Loucy (cell line): ENCODE measurements around the gene CHRNB4.

Source experiments
- H2AFZ ChIP-seq: fragments of 200-600 bp; sonication (generic); 2 replicates; pipeline ENCODE4 v1.6.0; 2016; ENCODE audit warnings: antibody characterized with exemption, mild to moderate bottlenecking, low read length, moderate library complexity
- H3F3A ChIP-seq: fragments of 200-600 bp; 2 replicates; pipeline ENCODE4 v1.6.0; 2016; ENCODE audit warnings: antibody characterized with exemption, low read depth, mild to moderate bottlenecking
- H3K27me3 ChIP-seq: fragments of 200-600 bp; sonication (generic); 2 replicates; pipeline ENCODE4 v1.6.1; 2014; ENCODE audit warnings: low read length, mild to moderate bottlenecking; ENCODE audit not compliant: insufficient read depth, poor library complexity, severe bottlenecking
- H3K36me3 ChIP-seq: fragments of 200-600 bp; sonication (generic); 2 replicates; pipeline ENCODE4 v1.6.1; 2016; ENCODE audit warnings: low read length; ENCODE audit not compliant: insufficient read depth
- H3K4me1 ChIP-seq: fragments of 200-600 bp; sonication (generic); 2 replicates; pipeline ENCODE4 v1.5.1; 2014; ENCODE audit warnings: low read length, mild to moderate bottlenecking; ENCODE audit not compliant: insufficient read depth, poor library complexity, severe bottlenecking
- H3K4me2 ChIP-seq: fragments of 200-600 bp; sonication (generic); 2 replicates; pipeline ENCODE4 v1.6.0; 2014; ENCODE audit warnings: antibody characterized with exemption, low read length, low read depth, mild to moderate bottlenecking; ENCODE audit not compliant: poor library complexity, severe bottlenecking
- H3K4me3 ChIP-seq: fragments of 200-600 bp; sonication (generic); 2 replicates; pipeline ENCODE4 v1.5.1; 2014; ENCODE audit warnings: low read length, mild to moderate bottlenecking, mixed read lengths; ENCODE audit not compliant: poor library complexity, severe bottlenecking
- H3K79me2 ChIP-seq: fragments of 200-600 bp; sonication (generic); 2 replicates; pipeline ENCODE4 v1.6.1; 2014; ENCODE audit warnings: low read length; ENCODE audit not compliant: insufficient read depth
- H3K9ac ChIP-seq: fragments of 200-600 bp; sonication (generic); 2 replicates; pipeline ENCODE4 v1.6.0; 2014; ENCODE audit warnings: mild to moderate bottlenecking, low read depth, low read length, moderate library complexity; ENCODE audit not compliant: poor library complexity, severe bottlenecking
- H3K9me2 ChIP-seq: fragments of 200-600 bp; sonication (generic); replicated peaks from 2 replicates; pipeline ENCODE4 v1.6.1; 2016; ENCODE audit warnings: low read depth, low read length, mixed read lengths
- H3K9me3 ChIP-seq: fragments of 200-600 bp; sonication (generic); 2 replicates; pipeline ENCODE4 v1.6.1; 2014; ENCODE audit warnings: mild to moderate bottlenecking, antibody characterized with exemption, low read length, low read depth; ENCODE audit not compliant: insufficient read depth
- H4K20me1 ChIP-seq: fragments of 200-600 bp; sonication (generic); 2 replicates; pipeline ENCODE4 v1.6.0; 2014; ENCODE audit warnings: antibody characterized with exemption, low read length, mild to moderate bottlenecking; ENCODE audit not compliant: insufficient read depth, poor library complexity, severe bottlenecking
- EZH2phosphoT487 ChIP-seq: fragments of 200-600 bp; IDR thresholded peaks from 2 replicates; pipeline ENCODE4 v1.6.1; 2018; ENCODE audit warnings: antibody characterized with exemption, mild to moderate bottlenecking, moderate library complexity, borderline replicate concordance
- TF ChIP-seq, protein P1 (sequence below): fragments of 200-600 bp; sonication (generic); conservative IDR thresholded peaks from 2 replicates; pipeline ENCODE4 v1.5.1; 2014; ENCODE audit warnings: mild to moderate bottlenecking, antibody characterized with exemption, low read length

Gene CHRNB4

GRCh38 chr15:78680431-78681075 is 39.5 kb upstream of the CHRNB4 start:
- Histone ChIP-seq H3K9me2 (no peaks in the 10 kb centered on the region), H4K20me1 (no peaks in the 10 kb centered on the region), H3F3A (no peaks in the 10 kb centered on the region), H3K36me3 (no peaks in the 10 kb centered on the region), H3K9ac (no peak overlapping the region), H3K79me2 (no peaks in the 10 kb centered on the region), H3K4me1 (peaks cover 15% of the 10 kb centered on the region), H2AFZ (no peak overlapping the region), H3K27me3 (no peaks in the 10 kb centered on the region), H3K4me3 (no peak overlapping the region), H3K4me2 (peak overlapping the region; percentile 22), H3K9me3 (no peaks in the 10 kb centered on the region)
- TF ChIP-seq, protein P1, sequence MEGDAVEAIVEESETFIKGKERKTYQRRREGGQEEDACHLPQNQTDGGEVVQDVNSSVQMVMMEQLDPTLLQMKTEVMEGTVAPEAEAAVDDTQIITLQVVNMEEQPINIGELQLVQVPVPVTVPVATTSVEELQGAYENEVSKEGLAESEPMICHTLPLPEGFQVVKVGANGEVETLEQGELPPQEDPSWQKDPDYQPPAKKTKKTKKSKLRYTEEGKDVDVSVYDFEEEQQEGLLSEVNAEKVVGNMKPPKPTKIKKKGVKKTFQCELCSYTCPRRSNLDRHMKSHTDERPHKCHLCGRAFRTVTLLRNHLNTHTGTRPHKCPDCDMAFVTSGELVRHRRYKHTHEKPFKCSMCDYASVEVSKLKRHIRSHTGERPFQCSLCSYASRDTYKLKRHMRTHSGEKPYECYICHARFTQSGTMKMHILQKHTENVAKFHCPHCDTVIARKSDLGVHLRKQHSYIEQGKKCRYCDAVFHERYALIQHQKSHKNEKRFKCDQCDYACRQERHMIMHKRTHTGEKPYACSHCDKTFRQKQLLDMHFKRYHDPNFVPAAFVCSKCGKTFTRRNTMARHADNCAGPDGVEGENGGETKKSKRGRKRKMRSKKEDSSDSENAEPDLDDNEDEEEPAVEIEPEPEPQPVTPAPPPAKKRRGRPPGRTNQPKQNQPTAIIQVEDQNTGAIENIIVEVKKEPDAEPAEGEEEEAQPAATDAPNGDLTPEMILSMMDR, result no peak; the same call in 1 of the 2 replicates
- no peak for TF ChIP-seq EZH2phosphoT487

- no peak overlapping the region for H3K9ac ChIP-seq
- no peak overlapping the region for H3K4me2 ChIP-seq
- no peak overlapping the region for H2AFZ ChIP-seq
- no peaks in the 10 kb centered on the region for H3K9me2 ChIP-seq
- no peaks in the 10 kb centered on the region for H4K20me1 ChIP-seq
- H3K36me3 ChIP-seq, result no peaks in the 10 kb centered on the region
- peaks cover 15% of the 10 kb centered on the region for H3K4me1 ChIP-seq
- no peaks in the 10 kb centered on the region for H3F3A ChIP-seq
- no peak for TF ChIP-seq EZH2phosphoT487
- no peak overlapping the region for H3K4me3 ChIP-seq
- H3K9me3 ChIP-seq, result no peaks in the 10 kb centered on the region
- H3K27me3 ChIP-seq, result no peaks in the 10 kb centered on the region
- no peaks in the 10 kb centered on the region for H3K79me2 ChIP-seq
Observed at GRCh38 chr15:78679089-78679511, 38.1 kb upstream of the CHRNB4 start.

GRCh38 chr15:78676424-78677110 is 35.6 kb upstream of the CHRNB4 start:
- H3K4me1 ChIP-seq, result peaks cover 12% of the 10 kb centered on the region
- no peaks in the 10 kb centered on the region for H3K9me2 ChIP-seq
- no peak overlapping the region for H3K4me3 ChIP-seq
- H2AFZ ChIP-seq, result no peak overlapping the region
- TF ChIP-seq, protein P1, result no peak
- no peak for TF ChIP-seq EZH2phosphoT487
- H3K36me3 ChIP-seq, result no peaks in the 10 kb centered on the region
- no peaks in the 10 kb centered on the region for H3K9me3 ChIP-seq
- no peaks in the 10 kb centered on the region for H3K27me3 ChIP-seq
- no peaks in the 10 kb centered on the region for H3F3A ChIP-seq
- H3K4me2 ChIP-seq, result no peak overlapping the region
- H3K9ac ChIP-seq, result no peak overlapping the region
- H3K79me2 ChIP-seq, result no peaks in the 10 kb centered on the region
- H4K20me1 ChIP-seq, result no peaks in the 10 kb centered on the region
